ENCODE data around the gene KCNG2. TPM values are rescaled to one million over a fixed set of nuclear protein-coding genes. Genes with fewer than 3 reads are reported as not detected.

KCNG2 gene
- total and polyA plus RNA-seq, 2 donors (not counting 1 experiment from before 2014, with no cell fraction given), result not detected

- Mint-ChIP-seq H3K9me3 (ENCODE audit: insufficient read depth) (no peaks in the 10 kb centered on the region), H3K4me3 (no peak overlapping the region), H3K4me1 (peaks cover 36% of the 10 kb centered on the region), H3K27ac (no peak overlapping the region), H3K27me3 (no peaks in the 10 kb centered on the region)
- Histone ChIP-seq H3K9me3 (ENCODE audit: control extremely low read depth in 1 of 3, control insufficient read depth in 2 of 3, insufficient read depth in 1 of 3, low read length in 2 of 3) (peaks cover 0 to 18% (median 0%) of the 10 kb centered on the region in 3 donors), H3K79me2 (ENCODE audit: control insufficient read depth, insufficient read depth, low read length) (peaks cover 71% of the 10 kb centered on the region), H3K4me3 (ENCODE audit: control extremely low read depth in 1 of 5, extremely low read depth in 1 of 5, insufficient read depth in 1 of 5, low read depth in 2 of 5, low read length in 4 of 5) (no peak overlapping the region), H3K27ac (ENCODE audit: low read length in 2 of 2) (no peak overlapping the region), H4K20me1 (ENCODE audit: control insufficient read depth, insufficient read depth, low read length, poor library complexity, severe bottlenecking) (peaks cover 81% of the 10 kb centered on the region), H3K9ac (ENCODE audit: low read length) (no peak overlapping the region), H2AFZ (ENCODE audit: insufficient read depth, low read depth, low read length, poor library complexity, severe bottlenecking) (no peak overlapping the region), H3K36me3 (replicated peaks in 1 of 2; ENCODE audit: control extremely low read depth in 1 of 2, control insufficient read depth in 1 of 2, extremely low read depth in 1 of 2, insufficient read depth in 2 of 2, low read length in 1 of 2) (peaks cover 2 to 31% of the 10 kb centered on the region in 2 experiments), H3K27me3 (replicated peaks in 1 of 4; ENCODE audit: control extremely low read depth in 1 of 4, control insufficient read depth in 3 of 4, insufficient read depth in 4 of 4, low read length in 3 of 4) (no peaks in the 10 kb centered on the region), H3K4me2 (replicated peaks; ENCODE audit: low read depth, low read length, poor library complexity, severe bottlenecking) (no peak overlapping the region), H3K4me1 (ENCODE audit: control insufficient read depth in 2 of 2, insufficient read depth in 2 of 2, low read length in 2 of 2) (peaks cover 17 to 27% of the 10 kb centered on the region in 2 donors)
- intact Hi-C loops (cut with micrococcal nuclease), result no loop called here
- DNase-seq (peak; percentile 17), ATAC-seq (ENCODE audit: low read depth) (no peak)
- TF ChIP-seq EZH2 (IDR thresholded peaks at IDR 0.05; ENCODE audit: borderline replicate concordance, insufficient read depth, low read depth, low read length, poor library complexity, severe bottlenecking) (no peak), CTCF (IDR thresholded peaks at IDR 0.05) (no peak)
- ChIA-PET POLR2A (no interaction called here), CTCF (no interaction called here)
- WGBS (ENCODE audit: insufficient coverage), result 94% methylated on average over 41 of the region's 50 CpGs
Observed at GRCh38 chr18:79915161-79916127, 117.7 kb downstream of the KCNG2 start.

GRCh38 chr18:79916128-79916494 lies 118.4 kb downstream of the KCNG2 start:
- H4K20me1 ChIP-seq (ENCODE audit: control insufficient read depth, insufficient read depth, low read length, poor library complexity, severe bottlenecking), result peaks cover 75% of the 10 kb centered on the region
- no peak overlapping the region for H3K4me3 Mint-ChIP-seq
- no peaks in the 10 kb centered on the region for H3K27me3 Mint-ChIP-seq
- peaks cover 67% of the 10 kb centered on the region for H3K79me2 ChIP-seq (ENCODE audit: control insufficient read depth, insufficient read depth, low read length)
- ChIA-PET CTCF (no interaction called here), POLR2A (no interaction called here)
- H3K9me3 Mint-ChIP-seq (ENCODE audit: insufficient read depth), result no peaks in the 10 kb centered on the region
- TF ChIP-seq CTCF (IDR thresholded peaks at IDR 0.05), result no peak
- no peak for TF ChIP-seq EZH2 (IDR thresholded peaks at IDR 0.05; ENCODE audit: borderline replicate concordance, insufficient read depth, low read depth, low read length, poor library complexity, severe bottlenecking)
- intact Hi-C loops (cut with micrococcal nuclease), result no loop called here
- no peaks in the 10 kb centered on the region for H3K27me3 ChIP-seq (replicated peaks in 1 of 4; ENCODE audit: control extremely low read depth in 1 of 4, control insufficient read depth in 3 of 4, insufficient read depth in 4 of 4, low read length in 3 of 4)
- no peak overlapping the region for H3K9ac ChIP-seq (ENCODE audit: low read length)
- H2AFZ ChIP-seq (ENCODE audit: insufficient read depth, low read depth, low read length, poor library complexity, severe bottlenecking), result no peak overlapping the region
- H3K4me1 ChIP-seq (ENCODE audit: control insufficient read depth in 2 of 2, insufficient read depth in 2 of 2, low read length in 2 of 2), result peaks cover 17 to 27% of the 10 kb centered on the region in 2 donors
- no peak overlapping the region for H3K4me2 ChIP-seq (replicated peaks; ENCODE audit: low read depth, low read length, poor library complexity, severe bottlenecking)
- DNase-seq (no peak), ATAC-seq (ENCODE audit: low read depth) (no peak)
- peaks cover 0 to 18% (median 0%) of the 10 kb centered on the region in 3 donors for H3K9me3 ChIP-seq (ENCODE audit: control extremely low read depth in 1 of 3, control insufficient read depth in 2 of 3, insufficient read depth in 1 of 3, low read length in 2 of 3)
- H3K36me3 ChIP-seq (replicated peaks in 1 of 2; ENCODE audit: control extremely low read depth in 1 of 2, control insufficient read depth in 1 of 2, extremely low read depth in 1 of 2, insufficient read depth in 2 of 2, low read length in 1 of 2), result peaks cover 2 to 31% of the 10 kb centered on the region in 2 experiments
- no peak overlapping the region for H3K27ac Mint-ChIP-seq
- no peak overlapping the region for H3K4me3 ChIP-seq (ENCODE audit: control extremely low read depth in 1 of 5, extremely low read depth in 1 of 5, insufficient read depth in 1 of 5, low read depth in 2 of 5, low read length in 4 of 5)
- no peak overlapping the region for H3K27ac ChIP-seq (ENCODE audit: low read length in 2 of 2)
- 89% methylated on average over 18 of the region's 26 CpGs for WGBS (ENCODE audit: insufficient coverage)
- peaks cover 34% of the 10 kb centered on the region for H3K4me1 Mint-ChIP-seq
